Measurements from ENCODE around the gene MUC20.

DNA sequence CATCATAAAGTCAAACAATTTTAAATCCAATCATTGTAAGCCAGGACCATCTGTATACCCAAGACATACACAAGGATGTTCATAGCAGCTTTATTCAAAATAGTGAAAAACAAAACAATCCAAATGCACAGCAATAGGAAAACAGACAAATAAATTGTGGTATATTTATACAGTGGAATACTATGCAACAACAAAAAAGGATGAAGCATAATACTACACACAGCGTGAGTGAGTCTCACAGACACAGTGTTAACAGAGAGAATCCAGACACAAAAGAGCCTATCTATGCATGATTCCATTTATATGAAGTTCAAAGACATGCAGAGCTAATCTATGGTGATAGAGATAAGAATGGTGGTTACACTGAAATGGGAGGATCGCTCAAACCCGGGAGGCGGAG is 5.6 kb upstream of the MUC20 start:
- no peak for TF ChIP-seq CTCF (IDR thresholded peaks at IDR 0.05)
- no peak for TF ChIP-seq POLR2A (IDR thresholded peaks at IDR 0.05)
